ENCODE measurements around the gene MXRA8.

Gene MXRA8

DNA sequence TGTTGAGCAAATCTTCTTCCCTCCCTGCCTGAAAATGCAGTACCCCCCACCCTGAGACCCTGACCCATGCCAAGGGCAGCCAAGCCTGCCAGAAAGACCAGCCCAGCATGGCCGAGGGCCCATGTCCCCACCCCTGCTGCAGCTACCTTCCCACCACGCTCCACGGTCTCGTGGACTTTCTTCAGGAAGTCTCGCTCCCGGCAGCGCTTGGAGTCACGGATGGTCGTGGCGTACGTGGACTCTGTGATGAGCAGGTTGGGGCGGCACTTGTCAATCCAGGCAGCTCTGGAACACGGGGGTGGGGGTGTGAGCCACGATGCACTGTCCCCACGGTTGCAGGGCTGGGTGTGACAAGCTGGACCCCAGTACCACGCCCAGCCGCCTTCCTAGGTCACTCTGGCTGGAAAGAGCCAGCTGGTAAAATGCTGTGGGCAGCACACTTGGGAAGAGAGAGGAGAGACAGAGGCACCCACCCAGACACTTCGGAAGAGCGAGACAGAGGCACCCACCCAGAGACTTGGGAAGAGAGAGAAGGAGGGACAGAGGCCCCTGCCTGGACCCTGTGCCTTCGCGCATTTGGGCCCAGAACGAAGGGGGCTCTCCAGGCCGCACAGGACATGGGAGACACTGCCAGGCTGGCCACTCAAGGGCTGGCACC lies 43.5 kb downstream of the MXRA8 start:
- Histone ChIP-seq H3K4me3 (ENCODE audit: low read depth, low read length) (no peak overlapping the region; the same call in 1 of the 2 replicates), H3K36me3 (ENCODE audit: control insufficient read depth, insufficient read depth, low read length) (peaks cover 71% of the 10 kb centered on the region), H3K4me1 (ENCODE audit: control insufficient read depth, insufficient read depth, low read length) (peaks cover 15% of the 10 kb centered on the region), H3K9ac (ENCODE audit: low read depth, low read length) (peak overlapping the region; percentile 55; the same call in 1 of the 2 replicates), H3K9me3 (ENCODE audit: control insufficient read depth, insufficient read depth, low read length) (no peaks in the 10 kb centered on the region), H3K27ac (ENCODE audit: low read depth, low read length) (peak overlapping the region; percentile 81), H3K27me3 (ENCODE audit: control insufficient read depth, insufficient read depth, low read length) (no peaks in the 10 kb centered on the region)

DNA sequence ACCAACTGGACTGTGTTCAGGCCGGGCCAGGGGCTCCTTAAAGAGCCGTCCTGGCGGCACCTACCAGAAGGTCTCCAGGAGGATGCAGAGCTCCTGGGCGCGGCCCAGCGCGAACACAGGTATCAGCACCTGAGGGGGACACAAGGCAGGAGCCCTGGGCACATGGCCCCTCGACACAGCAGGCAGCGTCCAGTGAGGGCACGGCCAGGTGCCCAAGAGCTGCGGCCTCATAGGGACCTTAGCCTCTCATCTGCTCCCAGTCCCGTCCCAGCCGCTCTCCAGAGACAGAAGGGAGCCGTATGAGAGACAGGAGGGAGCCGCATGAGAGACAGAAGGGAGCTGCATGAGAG lies 44.1 kb downstream of the MXRA8 start:
- Histone ChIP-seq H3K27ac (ENCODE audit: low read depth, low read length) (no peak overlapping the region), H3K36me3 (ENCODE audit: control insufficient read depth, insufficient read depth, low read length) (peaks cover 65% of the 10 kb centered on the region), H3K4me1 (ENCODE audit: control insufficient read depth, insufficient read depth, low read length) (peaks cover 20% of the 10 kb centered on the region), H3K9me3 (ENCODE audit: control insufficient read depth, insufficient read depth, low read length) (no peaks in the 10 kb centered on the region), H3K9ac (ENCODE audit: low read depth, low read length) (no peak overlapping the region), H3K4me3 (ENCODE audit: low read depth, low read length) (no peak overlapping the region), H3K27me3 (ENCODE audit: control insufficient read depth, insufficient read depth, low read length) (no peaks in the 10 kb centered on the region)

DNA sequence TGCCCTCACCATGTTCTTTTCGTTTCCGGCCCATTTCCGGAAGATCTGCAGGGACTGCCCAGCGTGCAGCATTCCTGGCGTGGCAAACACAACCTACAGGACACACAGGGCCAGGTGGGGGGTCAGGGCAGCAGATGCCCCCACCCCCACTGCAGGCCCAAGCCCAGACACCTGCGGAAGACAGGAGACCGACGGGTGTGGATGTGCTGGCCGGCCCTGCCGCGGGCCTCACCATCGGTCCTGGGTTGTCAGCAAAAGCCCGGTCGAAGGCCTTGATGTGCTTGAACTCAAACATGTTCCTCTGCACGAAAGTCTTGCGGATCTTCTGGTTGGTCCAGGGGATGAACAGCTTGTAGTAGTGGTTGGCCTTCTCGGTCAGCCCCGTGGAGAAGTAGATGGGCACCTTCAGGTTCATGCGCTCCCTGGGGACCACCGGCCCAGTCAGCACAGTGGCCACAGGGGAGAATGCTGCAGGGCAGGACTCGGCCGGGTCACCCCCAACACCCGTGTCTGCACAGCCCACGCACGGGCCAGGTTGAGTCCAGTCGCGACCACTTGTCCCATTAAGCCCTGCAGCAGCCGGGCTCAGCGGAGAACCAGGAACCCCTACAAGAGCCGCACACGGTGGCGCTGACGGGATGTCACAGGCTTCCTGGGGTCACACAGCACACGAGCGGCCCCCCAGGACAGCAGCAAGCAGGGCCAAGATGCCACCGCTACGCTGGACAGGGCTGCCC lies 44.7 kb downstream of the MXRA8 start:
- H3K36me3 ChIP-seq (ENCODE audit: control insufficient read depth, insufficient read depth, low read length) = peaks cover 59% of the 10 kb centered on the region
- H3K4me1 ChIP-seq (ENCODE audit: control insufficient read depth, insufficient read depth, low read length) = peaks cover 20% of the 10 kb centered on the region
- no peak overlapping the region for H3K4me3 ChIP-seq (ENCODE audit: low read depth, low read length)
- H3K9me3 ChIP-seq (ENCODE audit: control insufficient read depth, insufficient read depth, low read length) = no peaks in the 10 kb centered on the region
- no peaks in the 10 kb centered on the region for H3K27me3 ChIP-seq (ENCODE audit: control insufficient read depth, insufficient read depth, low read length)
- no peak overlapping the region for H3K9ac ChIP-seq (ENCODE audit: low read depth, low read length)
- H3K27ac ChIP-seq (ENCODE audit: low read depth, low read length) = no peak overlapping the region

GRCh38 chr1:1312450-1313314 lies 45.7 kb downstream of the MXRA8 start:
- Histone ChIP-seq H3K36me3 (ENCODE audit: control insufficient read depth, insufficient read depth, low read length) (peaks cover 58% of the 10 kb centered on the region), H3K4me1 (ENCODE audit: control insufficient read depth, insufficient read depth, low read length) (peaks cover 20% of the 10 kb centered on the region), H3K9ac (ENCODE audit: low read depth, low read length) (no peak overlapping the region)

GRCh38 chr1:1311107-1312104 lies 46.9 kb downstream of the MXRA8 start:
- H3K27ac ChIP-seq (ENCODE audit: low read depth, low read length) = no peak overlapping the region
- H3K27me3 ChIP-seq (ENCODE audit: control insufficient read depth, insufficient read depth, low read length) = no peaks in the 10 kb centered on the region; the same call in 1 of the 2 replicates
- peaks cover 29% of the 10 kb centered on the region for H3K4me1 ChIP-seq (ENCODE audit: control insufficient read depth, insufficient read depth, low read length)
- no peak overlapping the region for H3K4me3 ChIP-seq (ENCODE audit: low read depth, low read length)
- H3K36me3 ChIP-seq (ENCODE audit: control insufficient read depth, insufficient read depth, low read length) = peaks cover 52% of the 10 kb centered on the region
- H3K9ac ChIP-seq (ENCODE audit: low read depth, low read length) = no peak overlapping the region
- no peaks in the 10 kb centered on the region for H3K9me3 ChIP-seq (ENCODE audit: control insufficient read depth, insufficient read depth, low read length)

More at GRCh38 chr1:1312450-1313314, 45.7 kb downstream of the MXRA8 start:
- H3K27ac ChIP-seq (ENCODE audit: low read depth, low read length) = no peak overlapping the region
- H3K27me3 ChIP-seq (ENCODE audit: control insufficient read depth, insufficient read depth, low read length) = no peaks in the 10 kb centered on the region
- H3K4me3 ChIP-seq (ENCODE audit: low read depth, low read length) = no peak overlapping the region
- no peaks in the 10 kb centered on the region for H3K9me3 ChIP-seq (ENCODE audit: control insufficient read depth, insufficient read depth, low read length)

DNA sequence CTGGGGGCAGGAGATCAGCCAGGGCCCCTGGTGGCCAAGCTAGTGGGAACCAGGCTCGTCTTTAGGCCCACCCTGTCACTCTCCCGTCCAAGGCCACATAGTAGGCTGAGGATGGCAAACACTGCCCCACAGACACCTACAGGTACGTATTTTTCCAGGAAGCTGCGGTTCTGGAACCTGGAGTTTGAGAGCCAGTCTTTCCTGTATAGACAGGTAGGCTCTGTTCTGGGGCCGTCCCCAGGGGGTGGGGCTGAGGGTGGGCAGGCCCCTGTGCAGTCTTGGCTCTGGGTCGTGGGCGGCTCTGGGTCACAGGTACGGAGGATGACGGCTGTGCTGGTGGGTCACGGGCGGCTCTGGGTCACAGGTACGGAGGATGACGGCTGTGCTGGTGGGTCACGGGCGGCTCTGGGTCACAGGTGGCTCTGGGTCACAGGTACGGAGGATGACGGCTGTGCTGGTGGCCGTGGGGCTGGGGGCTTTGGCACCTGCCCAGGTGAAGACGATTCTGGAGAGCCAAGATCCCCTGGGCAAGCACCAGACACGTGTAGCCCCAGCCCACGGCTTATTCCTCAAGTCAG lies 47.8 kb downstream of the MXRA8 start:
- H3K9ac ChIP-seq (ENCODE audit: low read depth, low read length) = no peak overlapping the region
- no peaks in the 10 kb centered on the region; the same call in 1 of the 2 replicates for H3K27me3 ChIP-seq (ENCODE audit: control insufficient read depth, insufficient read depth, low read length)
- H3K36me3 ChIP-seq (ENCODE audit: control insufficient read depth, insufficient read depth, low read length) = peaks cover 52% of the 10 kb centered on the region
- peaks cover 30% of the 10 kb centered on the region for H3K4me1 ChIP-seq (ENCODE audit: control insufficient read depth, insufficient read depth, low read length)
- peak overlapping the region; percentile 18 for H3K27ac ChIP-seq (ENCODE audit: low read depth, low read length)
- H3K9me3 ChIP-seq (ENCODE audit: control insufficient read depth, insufficient read depth, low read length) = no peaks in the 10 kb centered on the region
- H3K4me3 ChIP-seq (ENCODE audit: low read depth, low read length) = no peak overlapping the region

DNA sequence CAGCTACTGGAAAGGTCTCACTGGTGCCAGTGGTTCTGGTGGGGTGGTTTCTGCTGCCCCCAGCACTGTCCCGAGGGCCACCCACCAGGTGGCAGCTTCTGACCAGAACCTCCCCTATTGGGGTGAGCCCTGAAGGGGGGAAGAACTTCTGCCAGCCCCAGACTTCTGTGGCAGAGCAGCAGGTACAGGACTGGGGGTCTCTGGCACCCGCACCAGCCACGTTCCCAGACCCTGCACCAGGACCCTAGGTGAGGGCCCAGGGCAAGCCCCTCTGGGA lies 48.3 kb downstream of the MXRA8 start:
- Histone ChIP-seq H3K9me3 (ENCODE audit: control insufficient read depth, insufficient read depth, low read length) (no peaks in the 10 kb centered on the region), H3K4me1 (ENCODE audit: control insufficient read depth, insufficient read depth, low read length) (peaks cover 31% of the 10 kb centered on the region), H3K36me3 (ENCODE audit: control insufficient read depth, insufficient read depth, low read length) (peaks cover 51% of the 10 kb centered on the region), H3K27ac (ENCODE audit: low read depth, low read length) (peak overlapping the region; percentile 18), H3K4me3 (ENCODE audit: low read depth, low read length) (peak overlapping the region; percentile 75; the same call in 1 of the 2 replicates), H3K27me3 (ENCODE audit: control insufficient read depth, insufficient read depth, low read length) (no peaks in the 10 kb centered on the region; the same call in 1 of the 2 replicates), H3K9ac (ENCODE audit: low read depth, low read length) (no peak overlapping the region)

DNA sequence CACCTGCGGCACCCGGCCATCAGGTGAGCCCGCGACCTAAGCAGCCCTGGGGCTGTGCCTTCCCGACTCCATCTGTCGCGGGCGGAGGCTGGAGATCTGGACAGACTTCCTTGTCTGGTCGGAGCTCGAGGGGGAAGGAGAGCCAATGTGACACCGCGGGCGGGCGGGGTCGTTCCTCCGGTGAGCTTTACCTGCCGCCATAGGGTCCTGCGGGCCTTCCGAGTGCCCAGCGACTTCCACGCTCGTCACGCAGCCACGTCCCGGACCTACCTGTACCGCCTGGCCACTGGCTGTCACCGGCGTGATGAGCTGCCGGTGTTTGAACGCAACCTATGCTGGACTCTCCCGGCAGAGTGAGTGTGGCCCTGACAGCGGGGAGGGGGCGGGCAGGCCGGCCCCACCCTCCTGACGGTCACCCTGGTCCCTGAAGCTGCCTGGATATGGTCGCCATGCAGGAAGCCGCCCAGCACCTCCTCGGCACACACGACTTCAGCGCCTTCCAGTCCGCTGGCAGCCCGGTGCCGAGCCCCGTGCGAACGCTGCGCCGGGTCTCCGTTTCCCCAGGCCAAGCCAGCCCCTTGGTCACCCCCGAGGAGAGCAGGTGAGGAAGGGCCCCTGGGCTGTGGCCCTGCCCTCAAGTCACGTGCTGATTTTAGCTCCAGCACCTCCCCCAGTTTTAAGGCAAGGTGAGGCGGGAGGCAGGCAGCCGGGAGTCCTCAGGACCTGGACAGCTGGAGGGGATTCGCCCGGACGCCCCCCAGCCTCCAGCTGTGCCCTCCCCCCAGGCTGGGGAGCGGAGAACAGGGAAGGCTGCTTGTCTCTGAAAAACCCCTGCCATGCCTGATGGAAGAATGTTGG lies 48.9 kb downstream of the MXRA8 start:
- Histone ChIP-seq H3K27ac (ENCODE audit: low read depth, low read length) (peak overlapping the region; percentile 31), H3K9me3 (ENCODE audit: control insufficient read depth, insufficient read depth, low read length) (no peaks in the 10 kb centered on the region), H3K27me3 (ENCODE audit: control insufficient read depth, insufficient read depth, low read length) (no peaks in the 10 kb centered on the region; the same call in 1 of the 2 replicates), H3K4me1 (ENCODE audit: control insufficient read depth, insufficient read depth, low read length) (peaks cover 36% of the 10 kb centered on the region), H3K4me3 (ENCODE audit: low read depth, low read length) (peak overlapping the region; percentile 75), H3K36me3 (ENCODE audit: control insufficient read depth, insufficient read depth, low read length) (peaks cover 46% of the 10 kb centered on the region), H3K9ac (ENCODE audit: low read depth, low read length) (peak overlapping the region; percentile 57; the same call in 1 of the 2 replicates)

GRCh38 chr1:1308756-1309250 lies 49.6 kb downstream of the MXRA8 start:
- H3K27ac ChIP-seq (ENCODE audit: low read depth, low read length) = peak overlapping the region; percentile 85

More at GRCh38 chr1:1308756-1309250, 49.6 kb downstream of the MXRA8 start:
- Histone ChIP-seq H3K9ac (ENCODE audit: low read depth, low read length) (peak overlapping the region; percentile 57; the same call in 1 of the 2 replicates), H3K4me3 (ENCODE audit: low read depth, low read length) (peak overlapping the region; percentile 75), H3K9me3 (ENCODE audit: control insufficient read depth, insufficient read depth, low read length) (no peaks in the 10 kb centered on the region), H3K4me1 (ENCODE audit: control insufficient read depth, insufficient read depth, low read length) (peaks cover 38% of the 10 kb centered on the region), H3K27me3 (ENCODE audit: control insufficient read depth, insufficient read depth, low read length) (no peaks in the 10 kb centered on the region; the same call in 1 of the 2 replicates), H3K36me3 (ENCODE audit: control insufficient read depth, insufficient read depth, low read length) (peaks cover 39% of the 10 kb centered on the region)
